Panc1 (cell line): Measurements from ENCODE around the gene RHBDD1.

ENCODE experiments used
- CTCF ChIP-seq: fragments of 450-650 bp; IDR thresholded peaks from 2 replicates; pipeline ENCODE4 v1.5.1; 2017; ENCODE audit warnings: mild to moderate bottlenecking
- POLR2AphosphoS5 ChIP-seq: IDR thresholded peaks from 2 replicates; pipeline ENCODE4 v1.6.1; 2012; ENCODE audit warnings: mild to moderate bottlenecking, low read depth, low read length, moderate library complexity
- REST ChIP-seq, 2 experiments: IDR thresholded peaks; 2 replicates each; pipeline ENCODE4 v1.6.1; 2011 to 2012; ENCODE audit warnings: low read depth in 2 of 2, control low read depth in 1 of 2, low read length in 1 of 2, mild to moderate bottlenecking in 1 of 2, moderate library complexity in 1 of 2; ENCODE audit not compliant: insufficient read depth in 1 of 2
- TCF7L2 ChIP-seq: IDR thresholded peaks from 2 replicates; pipeline ENCODE4 v1.6.1; 2011; ENCODE audit warnings: mild to moderate bottlenecking, low read depth, low read length, inconsistent platforms

GRCh38 chr2:226803410-226803809 lies 32.4 kb upstream of the RHBDD1 start:
- TF ChIP-seq REST (IDR thresholded peaks at IDR 0.05; ENCODE audit: insufficient read depth in 1 of 2, low read depth in 2 of 2, low read length in 1 of 2) (no peak), CTCF (no peak), POLR2AphosphoS5 (no peak), TCF7L2 (no peak)
